Stomach (tissue), 4 donors: ENCODE measurements around the gene GPR68.

Source experiments
- POLR2AphosphoS5 ChIP-seq, 3 donors: sonication (generic); formaldehyde crosslinking; IDR thresholded peaks; one replicate each; pipeline ENCODE4 v1.6.1; 2016; ENCODE audit warnings: antibody characterized with exemption in 3 of 3
- TF ChIP-seq, protein P1 (sequence below), 7 experiments: fragments of 450-650 bp in 4 of 7; fragments of 200-600 bp in 3 of 7; sonication (generic) in 3 of 7; IDR thresholded peaks; one replicate each; pipeline ENCODE4 v1.5.1; 2016 to 2019; ENCODE audit warnings: antibody characterized with exemption in 7 of 7, control low read depth in 2 of 7, mild to moderate bottlenecking in 1 of 7

DNA sequence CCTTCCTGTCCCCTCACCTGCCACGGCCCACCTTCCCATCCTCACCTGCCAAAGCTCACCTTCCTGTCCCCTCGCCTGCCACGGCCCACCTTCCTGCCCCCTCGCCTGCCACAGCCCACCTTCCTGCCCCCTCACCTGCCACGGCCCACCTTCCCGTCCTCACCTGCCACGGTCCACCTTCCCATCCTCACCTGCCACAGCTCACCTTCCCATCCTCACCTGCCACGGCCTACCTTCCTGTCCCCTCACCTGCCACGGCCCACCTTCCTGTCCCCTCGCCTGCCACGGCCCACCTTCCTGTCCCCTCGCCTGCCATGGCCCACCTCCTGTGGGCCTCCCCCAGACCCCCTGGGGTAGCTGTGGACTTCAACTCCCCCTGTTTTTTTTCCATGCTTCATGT is 48.8 kb upstream of the GPR68 start:
- TF ChIP-seq, protein P1, sequence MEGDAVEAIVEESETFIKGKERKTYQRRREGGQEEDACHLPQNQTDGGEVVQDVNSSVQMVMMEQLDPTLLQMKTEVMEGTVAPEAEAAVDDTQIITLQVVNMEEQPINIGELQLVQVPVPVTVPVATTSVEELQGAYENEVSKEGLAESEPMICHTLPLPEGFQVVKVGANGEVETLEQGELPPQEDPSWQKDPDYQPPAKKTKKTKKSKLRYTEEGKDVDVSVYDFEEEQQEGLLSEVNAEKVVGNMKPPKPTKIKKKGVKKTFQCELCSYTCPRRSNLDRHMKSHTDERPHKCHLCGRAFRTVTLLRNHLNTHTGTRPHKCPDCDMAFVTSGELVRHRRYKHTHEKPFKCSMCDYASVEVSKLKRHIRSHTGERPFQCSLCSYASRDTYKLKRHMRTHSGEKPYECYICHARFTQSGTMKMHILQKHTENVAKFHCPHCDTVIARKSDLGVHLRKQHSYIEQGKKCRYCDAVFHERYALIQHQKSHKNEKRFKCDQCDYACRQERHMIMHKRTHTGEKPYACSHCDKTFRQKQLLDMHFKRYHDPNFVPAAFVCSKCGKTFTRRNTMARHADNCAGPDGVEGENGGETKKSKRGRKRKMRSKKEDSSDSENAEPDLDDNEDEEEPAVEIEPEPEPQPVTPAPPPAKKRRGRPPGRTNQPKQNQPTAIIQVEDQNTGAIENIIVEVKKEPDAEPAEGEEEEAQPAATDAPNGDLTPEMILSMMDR (IDR thresholded peaks at IDR 0.05), result no peak
- TF ChIP-seq POLR2AphosphoS5 (IDR thresholded peaks at IDR 0.05), result no peak
